ENCODE results near the gene MX2.
"Not testable (repeated sequence)": the region's sequence is repeated elsewhere in the genome, so short reads cannot be mapped to it uniquely, and the experiment has no call there.

The MX2 gene

GRCh38 chr21:41419921-41420862 lies 58.4 kb downstream of the MX2 start:
- peak; percentile 22 for DNase-seq

DNA sequence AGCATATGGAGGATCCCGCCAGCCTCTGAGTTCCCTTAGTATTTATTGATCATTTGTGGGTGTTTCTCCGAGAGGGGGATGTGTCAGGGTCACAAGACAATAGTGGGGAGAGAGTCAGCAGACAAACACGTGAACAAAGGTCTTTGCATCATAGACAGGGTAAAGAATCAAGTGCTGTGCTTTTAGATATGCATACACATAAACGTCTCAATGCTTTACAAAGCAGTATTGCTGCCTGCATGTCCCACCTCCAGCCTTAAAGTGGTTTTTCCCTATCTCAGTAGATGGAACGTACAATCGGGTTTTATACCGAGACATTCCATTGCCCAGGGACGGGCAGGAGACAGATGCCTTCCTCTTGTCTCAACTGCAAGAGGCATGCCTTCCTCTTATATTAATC lies 59.2 kb downstream of the MX2 start:
- not testable (repeated sequence) for DNase-seq

DNA sequence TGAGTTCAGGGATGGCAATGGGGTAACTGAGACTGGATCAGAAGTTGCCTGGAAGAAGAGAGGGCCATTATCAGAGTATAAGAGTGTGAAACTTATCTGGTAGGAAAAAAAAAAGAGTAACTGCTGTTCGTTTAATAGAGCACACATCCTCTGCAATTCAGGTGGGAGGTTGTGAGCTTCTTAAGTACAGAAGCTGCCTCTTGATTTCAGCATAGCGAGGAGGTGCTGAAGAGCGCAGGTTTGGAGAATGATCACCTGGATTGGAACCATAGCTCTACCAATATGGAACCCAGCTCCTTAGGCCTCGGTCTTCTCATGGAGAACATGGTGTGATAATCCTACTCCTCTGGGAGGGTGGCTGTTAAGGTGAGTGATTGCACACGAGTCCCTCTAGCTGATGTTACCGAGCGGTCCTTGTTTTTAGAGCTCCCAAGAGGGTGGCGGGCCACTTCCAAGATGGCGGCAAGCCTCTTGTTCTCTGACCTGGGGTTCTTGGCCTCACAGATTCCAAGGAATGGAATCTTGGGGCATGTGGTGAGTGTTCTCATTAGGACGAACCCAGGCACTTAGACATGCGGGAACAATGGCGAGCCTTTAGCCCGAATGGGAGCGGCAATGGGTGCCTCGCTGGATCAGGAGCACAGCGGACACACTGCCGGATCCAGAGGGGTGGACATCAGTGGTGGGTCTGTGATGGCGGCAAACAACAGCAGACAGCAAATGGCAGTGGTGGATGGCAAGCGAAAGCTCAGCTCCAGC lies 60.9 kb downstream of the MX2 start:
- no peak for DNase-seq

GRCh38 chr21:41423305-41423636 lies 61.4 kb downstream of the MX2 start:
- not testable (repeated sequence) for DNase-seq

DNA sequence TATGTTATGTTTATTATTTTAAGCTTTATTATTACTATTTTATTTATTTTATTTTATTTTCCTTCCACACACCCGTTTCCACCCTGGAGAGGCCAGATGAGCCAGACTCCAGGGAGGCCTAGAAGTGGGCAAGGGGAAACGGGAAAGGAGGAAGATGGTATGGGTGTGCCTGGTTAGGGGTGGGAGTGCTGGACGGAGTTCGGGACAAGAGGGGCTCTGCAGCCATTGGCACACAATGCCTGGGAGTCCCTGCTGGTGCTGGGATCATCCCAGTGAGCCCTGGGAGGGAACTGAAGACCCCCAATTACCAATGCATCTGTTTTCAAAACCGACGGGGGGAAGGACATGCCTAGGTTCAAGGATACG lies 63.7 kb downstream of the MX2 start:
- no peak for DNase-seq

DNA sequence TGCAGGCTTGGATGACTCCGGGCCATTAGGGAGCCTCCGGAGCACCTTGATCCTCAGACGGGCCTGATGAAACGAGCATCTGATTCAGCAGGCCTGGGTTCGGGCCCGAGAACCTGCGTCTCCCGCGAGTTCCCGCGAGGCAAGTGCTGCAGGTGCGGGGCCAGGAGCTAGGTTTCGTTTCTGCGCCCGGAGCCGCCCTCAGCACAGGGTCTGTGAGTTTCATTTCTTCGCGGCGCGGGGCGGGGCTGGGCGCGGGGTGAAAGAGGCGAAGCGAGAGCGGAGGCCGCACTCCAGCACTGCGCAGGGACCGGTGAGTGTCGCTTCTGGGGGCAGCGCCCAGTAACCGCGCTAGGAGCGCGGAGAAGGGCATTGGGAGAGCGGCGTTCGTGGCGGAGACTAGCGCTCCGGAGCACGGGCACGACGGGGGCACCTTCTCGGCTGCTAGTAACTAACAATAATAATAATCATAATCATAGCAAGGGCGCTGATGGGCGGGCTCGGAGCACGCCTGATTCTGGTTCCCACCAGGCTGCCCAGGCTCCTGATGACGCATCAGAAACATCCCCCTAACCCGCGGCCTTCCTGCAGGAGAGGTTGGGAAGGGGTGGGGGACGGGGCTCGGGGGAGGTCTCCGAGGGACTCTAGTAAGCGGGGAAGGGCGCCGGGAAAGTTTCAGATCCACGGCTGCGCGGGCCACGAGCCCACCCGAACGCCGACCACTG lies 64.3 kb downstream of the MX2 start, which contains the start of gene MX1:
Gene MX1 (plus strand): TSS at position 286 of the 722 bp plus-strand sequence. CDS start 5,832 bp downstream, outside the sequence.
- peak; percentile 22 for DNase-seq

DNA sequence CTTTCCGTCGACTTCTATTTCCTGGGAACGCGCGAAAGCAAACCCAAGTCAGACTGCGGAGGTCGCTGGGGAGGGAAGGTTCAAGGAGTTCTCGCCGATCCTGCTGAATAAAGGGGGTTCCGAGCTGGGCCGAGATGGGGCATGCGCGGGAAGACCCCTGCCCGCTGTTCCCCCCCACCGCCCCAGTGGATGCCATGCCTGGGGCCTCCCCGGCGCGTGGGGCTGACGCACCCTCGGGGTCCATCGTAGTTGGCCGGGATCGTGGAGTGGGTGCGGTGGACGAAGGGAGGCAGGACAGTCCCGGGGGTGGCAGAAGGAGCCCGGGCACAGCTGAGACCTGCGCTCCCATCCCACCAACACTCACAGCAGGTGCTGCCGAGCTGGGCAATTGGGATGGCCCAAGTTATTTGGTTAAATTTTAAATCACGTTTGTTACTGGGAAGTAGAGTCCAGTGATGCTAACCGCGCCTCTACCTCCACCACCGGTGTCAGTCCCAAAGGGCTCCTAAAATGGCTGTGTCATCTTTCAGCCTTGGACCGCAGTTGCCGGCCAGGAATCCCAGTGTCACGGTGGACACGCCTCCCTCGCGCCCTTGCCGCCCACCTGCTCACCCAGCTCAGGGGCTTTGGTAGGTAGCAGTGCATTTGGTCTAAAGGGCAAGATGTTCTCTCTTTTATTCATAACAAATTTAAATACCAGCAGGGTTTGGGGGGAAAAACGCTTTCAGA lies 65.0 kb downstream of the MX2 start:
- no peak for DNase-seq

GRCh38 chr21:41427556-41427955 lies 65.7 kb downstream of the MX2 start:
- no peak for DNase-seq

DNA sequence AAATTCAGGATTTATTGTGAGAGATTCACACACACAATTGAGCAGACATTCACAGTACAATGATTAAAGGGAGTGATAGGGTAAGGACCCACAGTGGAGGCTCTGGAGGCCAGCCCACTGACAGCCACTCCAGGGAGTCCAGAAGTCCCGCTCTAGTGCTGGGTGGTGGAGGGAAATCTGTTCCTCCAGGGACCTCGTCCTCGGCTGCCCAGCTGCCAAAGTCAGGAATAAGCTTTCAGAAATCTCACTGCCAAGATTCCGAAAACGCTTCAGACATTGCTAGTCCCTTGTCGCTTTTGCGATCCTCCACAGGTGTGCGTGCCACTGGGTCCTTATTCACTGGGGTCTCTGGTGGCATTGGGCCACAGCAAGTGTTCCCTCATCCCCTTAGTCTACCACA lies 66.5 kb downstream of the MX2 start:
- DNase-seq: no peak

- no peak for DNase-seq
Observed at GRCh38 chr21:41428847-41429246, 67.0 kb downstream of the MX2 start.

DNA sequence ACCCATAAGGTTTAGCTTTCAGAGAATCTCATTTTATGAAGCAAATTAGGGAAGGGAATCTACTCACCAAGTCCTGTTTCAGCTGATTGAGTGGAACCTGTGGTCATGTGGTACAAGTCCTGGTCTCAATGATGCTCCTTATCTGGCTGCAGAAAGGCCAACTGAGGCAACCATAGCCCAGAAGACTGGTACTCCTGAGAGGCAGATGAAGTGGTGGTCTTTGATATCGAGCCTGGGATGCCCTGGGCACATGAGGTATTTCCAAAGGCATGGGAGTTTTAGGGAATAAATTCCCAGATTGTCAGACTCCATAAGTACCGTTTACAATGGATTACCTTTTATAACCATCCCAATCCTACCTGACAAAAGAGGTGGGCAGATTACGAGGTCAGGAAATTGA lies 67.5 kb downstream of the MX2 start:
- DNase-seq: no peak

DNA sequence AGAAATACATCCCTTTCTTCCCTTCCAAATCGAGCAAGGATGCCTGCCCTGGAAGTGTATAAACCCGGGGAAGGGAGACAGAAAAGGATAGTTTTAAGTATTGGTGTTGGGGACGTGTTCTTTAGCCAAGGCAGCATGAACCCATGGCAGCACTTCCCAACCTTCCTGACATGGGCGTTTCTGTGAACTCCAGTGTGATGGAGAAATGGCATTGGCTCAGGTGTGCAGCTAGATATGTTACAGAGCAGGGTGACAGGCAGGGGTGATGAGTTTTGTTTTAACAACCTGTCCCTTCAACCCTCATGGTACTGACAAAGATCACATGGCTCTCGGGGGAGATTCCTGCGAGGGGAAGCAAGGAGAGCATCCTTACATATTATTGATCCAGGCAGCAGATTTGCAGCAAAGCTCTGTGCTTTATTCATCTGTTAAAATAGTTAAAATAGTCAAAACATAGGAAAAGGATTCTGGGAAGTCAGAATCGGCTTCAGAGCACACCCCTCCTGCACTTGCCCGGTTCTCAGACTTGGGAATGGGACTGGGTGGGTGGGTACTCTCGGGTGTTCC lies 68.2 kb downstream of the MX2 start:
- no peak for DNase-seq

DNA sequence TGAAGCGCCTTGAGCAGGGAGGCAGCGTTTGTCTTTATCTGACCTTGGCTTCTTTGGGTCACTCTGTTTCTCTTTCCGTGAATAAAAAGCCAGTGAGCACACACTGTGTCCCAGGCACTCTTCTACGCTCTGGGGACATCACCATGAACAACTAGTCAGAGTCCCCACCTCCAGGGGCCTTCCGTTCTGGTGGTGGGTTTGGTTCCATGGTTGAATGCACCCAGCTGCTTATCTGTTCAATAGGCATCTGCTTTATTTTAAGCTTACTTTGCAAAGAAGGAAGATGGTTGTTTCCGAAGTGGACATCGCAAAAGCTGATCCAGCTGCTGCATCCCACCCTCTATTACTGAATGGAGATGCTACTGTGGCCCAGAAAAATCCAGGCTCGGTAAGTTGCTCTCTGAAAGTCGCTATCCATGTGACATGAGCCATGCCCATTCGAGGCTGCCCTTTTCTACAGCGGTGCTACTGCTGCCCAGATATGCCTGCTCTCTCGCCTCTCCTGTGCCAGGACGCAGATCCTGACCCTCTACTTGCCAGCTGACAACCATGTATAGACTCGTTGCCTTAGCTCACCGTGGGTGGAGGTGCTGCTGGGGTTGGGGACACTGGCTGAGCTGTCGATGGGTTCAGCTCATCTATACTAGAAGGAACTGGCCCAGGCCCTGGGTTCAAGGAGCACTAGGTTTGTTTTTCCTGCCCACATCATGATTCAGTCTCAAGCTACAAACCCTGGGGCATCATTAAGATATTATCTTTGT lies 70.1 kb downstream of the MX2 start:
- no peak for DNase-seq

DNA sequence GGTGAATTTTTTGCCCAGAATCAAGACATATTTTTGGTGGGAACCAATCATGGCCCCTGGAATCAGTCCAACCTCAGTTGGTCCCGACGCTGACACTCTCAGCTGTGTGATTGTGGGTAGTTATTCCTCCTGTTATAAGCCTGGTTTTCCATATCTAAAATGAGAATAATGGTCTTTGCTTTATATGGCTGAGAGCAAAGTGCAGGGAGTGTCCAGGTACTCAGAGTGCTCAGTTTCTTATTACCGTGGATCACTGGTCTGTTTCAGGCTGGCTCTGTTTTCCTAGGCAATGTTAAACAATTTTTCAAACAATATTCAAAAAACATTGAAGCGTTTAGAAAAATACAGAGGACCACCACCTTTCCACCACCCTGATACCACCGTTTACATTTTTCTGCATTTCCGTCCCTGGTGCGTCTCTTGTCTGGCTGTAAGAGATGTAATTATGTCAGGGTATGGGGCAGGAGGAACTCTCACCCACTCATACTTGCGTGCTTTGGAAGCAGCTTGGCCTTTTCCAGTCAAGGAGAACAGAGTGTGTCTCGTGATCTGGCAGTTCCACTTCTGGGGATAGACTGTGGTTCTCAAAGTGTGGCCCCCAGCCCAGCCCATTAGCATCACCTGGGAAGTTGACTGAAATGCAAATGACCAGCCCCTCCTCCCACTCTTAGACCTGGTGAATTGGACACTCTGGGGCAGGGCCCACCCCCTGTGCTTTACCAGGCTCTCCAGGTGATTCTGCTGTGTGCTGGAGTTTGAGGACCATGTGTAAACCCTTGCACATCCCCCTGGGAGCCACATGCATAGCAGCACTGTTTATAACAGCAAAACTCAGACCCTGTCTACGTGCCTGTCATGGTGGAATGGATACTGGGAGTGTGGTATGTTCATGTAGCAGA lies 71.0 kb downstream of the MX2 start:
- DNase-seq: no peak

GRCh38 chr21:41433566-41433965 lies 71.7 kb downstream of the MX2 start:
- DNase-seq: no peak

DNA sequence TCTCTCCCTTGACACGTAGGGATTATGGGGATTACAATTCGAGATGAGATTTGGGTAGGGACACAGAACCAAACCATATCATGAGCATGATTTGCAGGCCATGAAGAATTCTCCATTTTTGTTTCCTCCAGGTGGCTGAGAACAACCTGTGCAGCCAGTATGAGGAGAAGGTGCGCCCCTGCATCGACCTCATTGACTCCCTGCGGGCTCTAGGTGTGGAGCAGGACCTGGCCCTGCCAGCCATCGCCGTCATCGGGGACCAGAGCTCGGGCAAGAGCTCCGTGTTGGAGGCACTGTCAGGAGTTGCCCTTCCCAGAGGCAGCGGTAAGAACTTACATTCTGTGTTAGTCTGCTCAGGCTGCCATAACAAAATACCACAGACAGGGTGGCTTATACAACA lies 73.9 kb downstream of the MX2 start:
- DNase-seq: no peak

DNA sequence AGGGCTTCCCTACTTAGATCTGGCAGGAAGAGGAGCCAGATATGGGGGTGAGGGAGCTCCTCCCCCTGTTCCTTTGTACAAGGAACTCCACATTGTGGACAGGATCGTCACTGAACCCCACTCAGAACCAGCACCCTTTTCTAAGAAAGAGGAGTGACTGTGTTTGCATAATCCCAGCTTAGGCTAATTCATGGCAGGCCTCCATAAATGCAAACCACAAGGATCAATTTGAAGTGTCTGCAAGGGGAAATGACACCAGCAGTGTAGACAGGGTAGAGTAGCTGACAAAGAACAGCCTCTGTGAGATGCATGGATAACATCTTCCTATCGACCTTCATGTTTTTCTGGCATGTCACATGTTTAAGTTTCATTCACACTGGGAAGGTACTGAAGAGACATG lies 75.9 kb downstream of the MX2 start:
- DNase-seq: no peak

DNA sequence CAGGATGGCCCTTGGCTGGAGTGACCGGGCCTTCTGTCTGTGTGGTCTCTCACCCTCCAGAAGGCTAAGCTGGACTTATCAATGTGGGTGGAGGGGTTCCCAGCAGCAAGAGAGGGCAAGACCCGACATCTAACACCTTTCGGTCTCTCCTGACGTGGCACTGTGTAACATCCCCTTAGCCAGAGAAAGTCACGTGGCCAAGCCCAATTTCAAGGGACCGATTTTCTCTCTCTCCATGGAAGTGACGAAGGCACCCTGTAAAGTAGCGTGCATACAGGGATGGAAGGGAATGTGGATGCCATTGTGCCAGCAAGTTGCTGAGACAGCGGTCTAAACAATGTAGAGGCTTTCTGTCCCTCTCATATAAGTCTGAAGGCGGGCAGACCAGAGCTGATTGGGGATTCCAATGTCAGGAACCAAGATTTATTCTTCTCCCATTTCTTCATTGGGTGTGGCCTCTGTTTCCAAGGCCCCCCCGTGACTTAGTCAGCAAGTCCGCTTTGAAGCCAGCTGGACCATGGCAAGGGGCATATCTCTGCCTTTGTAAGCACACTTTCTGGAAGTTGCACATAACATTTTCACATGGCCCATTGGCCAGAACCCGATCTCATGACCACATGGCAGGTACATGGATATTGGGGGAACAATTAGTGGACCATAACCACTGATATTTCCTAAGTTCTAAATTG lies 76.7 kb downstream of the MX2 start:
- DNase-seq: no peak

GRCh38 chr21:41439248-41439647 lies 77.4 kb downstream of the MX2 start:
- DNase-seq: no peak

GRCh38 chr21:41441546-41441945 lies 79.7 kb downstream of the MX2 start:
- DNase-seq: no peak
